GM18951 (cell line): Measurements from ENCODE around the gene PEF1.
"Not testable (repeated sequence)": the region's sequence is repeated elsewhere in the genome, so short reads cannot be mapped to it uniquely, and the experiment has no call there.

Experiments
- POLR2A ChIP-seq: IDR thresholded peaks from 4 replicates; pipeline ENCODE4 v1.6.1; 2011; ENCODE audit warnings: mild to moderate bottlenecking; ENCODE audit not compliant: insufficient read length, insufficient read depth; ENCODE audit errors: extremely low read depth
- in situ Hi-C: fragments of 300-500 bp; cut with MboI; formaldehyde crosslinking; loops from one replicate; pipeline ENCODE4 v1.12.0; 2022; ENCODE audit warnings: low sequenced_read_pairs, mixed read lengths, inconsistent platforms; ENCODE audit not compliant: unreplicated experiment

The PEF1 gene

GRCh38 chr1:31593770-31594632 is 50.7 kb downstream of the PEF1 start:
- no peak for TF ChIP-seq POLR2A

GRCh38 chr1:31593136-31593665 is 51.5 kb downstream of the PEF1 start:
- in situ Hi-C loops = no loop called here
- no peak for TF ChIP-seq POLR2A

More at GRCh38 chr1:31593770-31594632, 50.7 kb downstream of the PEF1 start:
- in situ Hi-C loops = no loop called here

GRCh38 chr1:31592132-31592531 is 52.5 kb downstream of the PEF1 start:
- in situ Hi-C loops = no loop called here
- TF ChIP-seq POLR2A = no peak

GRCh38 chr1:31591425-31592093 is 53.1 kb downstream of the PEF1 start:
- in situ Hi-C loops = no loop called here
- TF ChIP-seq POLR2A = no peak

GRCh38 chr1:31588751-31589515 is 55.7 kb downstream of the PEF1 start:
- in situ Hi-C loops = no loop called here
- no peak for TF ChIP-seq POLR2A

- in situ Hi-C loops = no loop called here
These were observed 56.8 kb downstream of the PEF1 start for GRCh38 chr1:31587720-31588423.

GRCh38 chr1:31587328-31587699 is 57.4 kb downstream of the PEF1 start:
- in situ Hi-C loops = not testable (repeated sequence)

More at GRCh38 chr1:31587720-31588423, 56.8 kb downstream of the PEF1 start:
- TF ChIP-seq POLR2A = no peak

GRCh38 chr1:31586376-31587327 is 58.0 kb downstream of the PEF1 start:
- in situ Hi-C loops = no loop called here

GRCh38 chr1:31585736-31586365 is 58.8 kb downstream of the PEF1 start:
- no peak for TF ChIP-seq POLR2A
- in situ Hi-C loops = no loop called here

More at GRCh38 chr1:31586376-31587327, 58.0 kb downstream of the PEF1 start:
- no peak for TF ChIP-seq POLR2A

GRCh38 chr1:31584869-31585735 is 59.6 kb downstream of the PEF1 start:
- TF ChIP-seq POLR2A = no peak

More at GRCh38 chr1:31584869-31585735, 59.6 kb downstream of the PEF1 start:
- in situ Hi-C loops = no loop called here
